ENCODE measurements around the gene RFPL4A. TPM values are rescaled to one million over a fixed set of nuclear protein-coding genes. Genes with fewer than 3 reads are reported as not detected.

RFPL4A gene
- total and polyA plus RNA-seq, 7 experiments from 2014 or later = not detected

- CTCF ChIA-PET = no interaction called here
- H3K4me1 ChIP-seq (ENCODE audit: control insufficient read depth in 2 of 2, insufficient read depth in 2 of 2, low read length in 2 of 2) = no peaks in the 10 kb centered on the region
- H3K9me3 ChIP-seq (ENCODE audit: control insufficient read depth in 2 of 3, low read length in 3 of 3) = no peaks in the 10 kb centered on the region
- H3K4me3 Mint-ChIP-seq = no peak overlapping the region
- ATAC-seq (no peak), DNase-seq (no peak)
- peaks cover 0 to 29% (median 23%) of the 10 kb centered on the region in 5 donors for H3K27me3 Mint-ChIP-seq
- H3K36me3 Mint-ChIP-seq = peaks cover 0 to 6% (median 0%) of the 10 kb centered on the region in 5 donors
- no peak overlapping the region for H3K27ac ChIP-seq (ENCODE audit: low read depth, low read length)
- no peak overlapping the region for H3K4me3 ChIP-seq (ENCODE audit: low read length)
- H3K36me3 ChIP-seq (ENCODE audit: control insufficient read depth in 2 of 3, insufficient read depth in 3 of 3, low read length in 3 of 3) = no peaks in the 10 kb centered on the region
- no peak overlapping the region for H3K27ac Mint-ChIP-seq
- H3K4me1 Mint-ChIP-seq = no peaks in the 10 kb centered on the region
- POLR2A ChIA-PET = no interaction called here
- intact Hi-C loops (cut with micrococcal nuclease) = no loop called here
- H3K9me3 Mint-ChIP-seq = peaks cover 0 to 22% (median 6%) of the 10 kb centered on the region in 11 donors
- no peaks in the 10 kb centered on the region for H3K27me3 ChIP-seq (ENCODE audit: control insufficient read depth in 2 of 2, insufficient read depth in 2 of 2, low read length in 2 of 2)
Measured at GRCh38 chr19:55795021-55795420, 36.1 kb downstream of the RFPL4A start.

GRCh38 chr19:55801416-55801815 is 42.5 kb downstream of the RFPL4A start:
- Histone ChIP-seq H3K9me3 (ENCODE audit: control insufficient read depth in 2 of 3, low read length in 3 of 3) (no peaks in the 10 kb centered on the region), H3K36me3 (ENCODE audit: control insufficient read depth in 2 of 3, insufficient read depth in 3 of 3, low read length in 3 of 3) (no peaks in the 10 kb centered on the region), H3K27me3 (ENCODE audit: control insufficient read depth in 2 of 2, insufficient read depth in 2 of 2, low read length in 2 of 2) (no peaks in the 10 kb centered on the region), H3K27ac (ENCODE audit: low read depth, low read length) (no peak overlapping the region), H3K4me3 (ENCODE audit: low read length) (no peak overlapping the region), H3K4me1 (ENCODE audit: control insufficient read depth in 2 of 2, insufficient read depth in 2 of 2, low read length in 2 of 2) (no peaks in the 10 kb centered on the region)
- H3K27me3 Mint-ChIP-seq = peaks cover 0 to 38% (median 24%) of the 10 kb centered on the region in 5 donors
- intact Hi-C loops (cut with micrococcal nuclease) = no loop called here
- H3K4me1 Mint-ChIP-seq = no peaks in the 10 kb centered on the region
- H3K4me3 Mint-ChIP-seq = no peak overlapping the region
- ChIA-PET CTCF (no interaction called here), POLR2A (no interaction called here)
- H3K27ac Mint-ChIP-seq = no peak overlapping the region
- peaks cover 0 to 41% (median 13%) of the 10 kb centered on the region in 11 donors for H3K9me3 Mint-ChIP-seq
- no peak for ATAC-seq
- DNase-seq = no peak
- peaks cover 0 to 11% (median 5%) of the 10 kb centered on the region in 5 donors for H3K36me3 Mint-ChIP-seq

GRCh38 chr19:55802281-55802680 is 43.4 kb downstream of the RFPL4A start:
- H3K27me3 Mint-ChIP-seq = peaks cover 0 to 38% (median 24%) of the 10 kb centered on the region in 5 donors
- H3K4me3 Mint-ChIP-seq = no peak overlapping the region
- H3K27me3 ChIP-seq (ENCODE audit: control insufficient read depth in 2 of 2, insufficient read depth in 2 of 2, low read length in 2 of 2) = no peaks in the 10 kb centered on the region
- no peak overlapping the region for H3K27ac ChIP-seq (ENCODE audit: low read depth, low read length)
- DNase-seq (no peak), ATAC-seq (no peak)
- no peak overlapping the region for H3K27ac Mint-ChIP-seq
- no peaks in the 10 kb centered on the region for H3K4me1 ChIP-seq (ENCODE audit: control insufficient read depth in 2 of 2, insufficient read depth in 2 of 2, low read length in 2 of 2)
- no peaks in the 10 kb centered on the region for H3K4me1 Mint-ChIP-seq
- intact Hi-C loops (cut with micrococcal nuclease) = no loop called here
- no peak overlapping the region for H3K4me3 ChIP-seq (ENCODE audit: low read length)
- ChIA-PET CTCF (no interaction called here), POLR2A (no interaction called here)
- peaks cover 0 to 11% (median 5%) of the 10 kb centered on the region in 5 donors for H3K36me3 Mint-ChIP-seq
- peaks cover 5 to 39% (median 17%) of the 10 kb centered on the region in 11 donors for H3K9me3 Mint-ChIP-seq
- H3K9me3 ChIP-seq (ENCODE audit: control insufficient read depth in 2 of 3, low read length in 3 of 3) = no peaks in the 10 kb centered on the region
- no peaks in the 10 kb centered on the region for H3K36me3 ChIP-seq (ENCODE audit: control insufficient read depth in 2 of 3, insufficient read depth in 3 of 3, low read length in 3 of 3)

GRCh38 chr19:55809381-55810058 is 50.6 kb downstream of the RFPL4A start:
- peak in 6 of 9 donors; percentile 0 to 13 (median 8) for DNase-seq
- no peaks in the 10 kb centered on the region for H3K36me3 ChIP-seq (ENCODE audit: control insufficient read depth in 2 of 3, insufficient read depth in 3 of 3, low read length in 3 of 3)
- ChIA-PET POLR2A (interaction anchor here (0.6 kb wide), 1 partner anchor 154 kb away, joined by 4 read pairs; no protein-coding TSS in a partner anchor), CTCF (interaction anchor here (1.4 to 1.5 kb wide), 2 partner anchors 175 to 177 kb away, joined by 3 to 7 read pairs; no protein-coding TSS in a partner anchor)
- no peak overlapping the region for H3K4me3 ChIP-seq (ENCODE audit: low read length)
- H3K27me3 Mint-ChIP-seq = peaks cover 0 to 38% (median 16%) of the 10 kb centered on the region in 5 donors
- H3K4me3 Mint-ChIP-seq = peak overlapping the region in 3 of 10 donors; percentile 4 to 30 (median 14)
- no peaks in the 10 kb centered on the region for H3K4me1 ChIP-seq (ENCODE audit: control insufficient read depth in 2 of 2, insufficient read depth in 2 of 2, low read length in 2 of 2)
- peaks cover 10 to 28% (median 14%) of the 10 kb centered on the region in 11 donors for H3K9me3 Mint-ChIP-seq
- peaks cover 0 to 5% (median 0%) of the 10 kb centered on the region in 5 donors for H3K36me3 Mint-ChIP-seq
- no peak overlapping the region for H3K27ac Mint-ChIP-seq
- no peaks in the 10 kb centered on the region for H3K9me3 ChIP-seq (ENCODE audit: control insufficient read depth in 2 of 3, low read length in 3 of 3)
- ATAC-seq = peak; percentile 49
- peaks cover 0 to 5% (median 0%) of the 10 kb centered on the region in 7 donors for H3K4me1 Mint-ChIP-seq
- H3K27me3 ChIP-seq (ENCODE audit: control insufficient read depth in 2 of 2, insufficient read depth in 2 of 2, low read length in 2 of 2) = no peaks in the 10 kb centered on the region
- H3K27ac ChIP-seq (ENCODE audit: low read depth, low read length) = no peak overlapping the region
- intact Hi-C loops (cut with micrococcal nuclease) = loop anchor here in 1 of 2 donors (5.0 kb wide), 1 partner anchor 177 kb away; no protein-coding TSS in a partner anchor

- intact Hi-C loops (cut with micrococcal nuclease) = no loop called here
- CTCF ChIA-PET = no interaction called here
Measured at GRCh38 chr19:55811340-55811739, 52.4 kb downstream of the RFPL4A start.

GRCh38 chr19:55812449-55812848 is 53.6 kb downstream of the RFPL4A start:
- CTCF ChIA-PET = interaction anchor here (0.7 kb wide), 1 partner anchor 706 kb away, joined by 3 read pairs; no protein-coding TSS in a partner anchor
- no peak overlapping the region for H3K27ac Mint-ChIP-seq
- Histone ChIP-seq H3K27ac (ENCODE audit: low read depth, low read length) (no peak overlapping the region), H3K4me1 (ENCODE audit: control insufficient read depth in 2 of 2, insufficient read depth in 2 of 2, low read length in 2 of 2) (no peaks in the 10 kb centered on the region), H3K36me3 (ENCODE audit: control insufficient read depth in 2 of 3, insufficient read depth in 3 of 3, low read length in 3 of 3) (no peaks in the 10 kb centered on the region), H3K9me3 (ENCODE audit: control insufficient read depth in 2 of 3, low read length in 3 of 3) (no peaks in the 10 kb centered on the region), H3K27me3 (ENCODE audit: control insufficient read depth in 2 of 2, insufficient read depth in 2 of 2, low read length in 2 of 2) (no peaks in the 10 kb centered on the region), H3K4me3 (ENCODE audit: low read length) (no peak overlapping the region)
- peaks cover 0 to 5% (median 0%) of the 10 kb centered on the region in 7 donors for H3K4me1 Mint-ChIP-seq
- H3K9me3 Mint-ChIP-seq = peaks cover 4 to 27% (median 6%) of the 10 kb centered on the region in 11 donors
- intact Hi-C loops (cut with micrococcal nuclease) = no loop called here
- H3K4me3 Mint-ChIP-seq = no peak overlapping the region
- peaks cover 0 to 37% (median 26%) of the 10 kb centered on the region in 5 donors for H3K27me3 Mint-ChIP-seq
- no peaks in the 10 kb centered on the region for H3K36me3 Mint-ChIP-seq
- no peak for DNase-seq
- POLR2A ChIA-PET = no interaction called here
- ATAC-seq = no peak

More at GRCh38 chr19:55811340-55811739, 52.4 kb downstream of the RFPL4A start:
- Mint-ChIP-seq H3K36me3 (no peaks in the 10 kb centered on the region), H3K4me1 (peaks cover 0 to 5% (median 0%) of the 10 kb centered on the region in 7 donors), H3K27ac (no peak overlapping the region), H3K4me3 (no peak overlapping the region), H3K27me3 (peaks cover 0 to 37% (median 26%) of the 10 kb centered on the region in 5 donors), H3K9me3 (peaks cover 6 to 22% (median 11%) of the 10 kb centered on the region in 11 donors)
- POLR2A ChIA-PET = no interaction called here
- Histone ChIP-seq H3K36me3 (ENCODE audit: control insufficient read depth in 2 of 3, insufficient read depth in 3 of 3, low read length in 3 of 3) (no peaks in the 10 kb centered on the region), H3K4me1 (ENCODE audit: control insufficient read depth in 2 of 2, insufficient read depth in 2 of 2, low read length in 2 of 2) (no peaks in the 10 kb centered on the region), H3K9me3 (ENCODE audit: control insufficient read depth in 2 of 3, low read length in 3 of 3) (no peaks in the 10 kb centered on the region), H3K27ac (ENCODE audit: low read depth, low read length) (no peak overlapping the region), H3K4me3 (ENCODE audit: low read length) (no peak overlapping the region), H3K27me3 (ENCODE audit: control insufficient read depth in 2 of 2, insufficient read depth in 2 of 2, low read length in 2 of 2) (no peaks in the 10 kb centered on the region)
- ATAC-seq (no peak), DNase-seq (no peak)

Data from naive thymus-derived CD4-positive, alpha-beta T cell (primary cell).